GM18520 (cell line): Measurements from ENCODE around the gene LRMDA.

Experiments
- ATAC-seq: cut with Tn5 transposase; IDR thresholded peaks from one replicate; pipeline ENCODE4 v1.9.1; 2021; ENCODE audit not compliant: unreplicated experiment

The LRMDA gene

GRCh38 chr10:76265441-76266113 is 834.2 kb downstream of the LRMDA start:
- ATAC-seq, result no peak

- ATAC-seq, result no peak
Measured at GRCh38 chr10:76268530-76268929, 837.1 kb downstream of the LRMDA start.

- ATAC-seq, result no peak
Measured at GRCh38 chr10:76268954-76269353, 837.5 kb downstream of the LRMDA start.

GRCh38 chr10:76270464-76270863 is 839.0 kb downstream of the LRMDA start:
- no peak for ATAC-seq

GRCh38 chr10:76274933-76275332 is 843.5 kb downstream of the LRMDA start:
- no peak for ATAC-seq

- ATAC-seq, result no peak
Measured at GRCh38 chr10:76278811-76279460, 847.5 kb downstream of the LRMDA start.

GRCh38 chr10:76281659-76282058 is 850.2 kb downstream of the LRMDA start:
- ATAC-seq, result no peak

GRCh38 chr10:76282061-76283025 is 850.9 kb downstream of the LRMDA start:
- no peak for ATAC-seq

GRCh38 chr10:76284351-76284750 is 852.9 kb downstream of the LRMDA start:
- ATAC-seq, result no peak

GRCh38 chr10:76285012-76285411 is 853.6 kb downstream of the LRMDA start:
- ATAC-seq, result no peak

- no peak for ATAC-seq
Measured at GRCh38 chr10:76285515-76285914, 854.1 kb downstream of the LRMDA start.

- no peak for ATAC-seq
Measured at GRCh38 chr10:76286536-76286935, 855.1 kb downstream of the LRMDA start.

GRCh38 chr10:76287856-76288255 is 856.4 kb downstream of the LRMDA start:
- ATAC-seq, result no peak

GRCh38 chr10:76291175-76291574 is 859.8 kb downstream of the LRMDA start:
- no peak for ATAC-seq

GRCh38 chr10:76291885-76292284 is 860.5 kb downstream of the LRMDA start:
- ATAC-seq, result no peak

GRCh38 chr10:76296957-76297356 is 865.5 kb downstream of the LRMDA start:
- ATAC-seq, result no peak

- no peak for ATAC-seq
Measured at GRCh38 chr10:76297358-76297757, 865.9 kb downstream of the LRMDA start.

GRCh38 chr10:76297780-76298281 is 866.4 kb downstream of the LRMDA start:
- no peak for ATAC-seq

GRCh38 chr10:76298329-76298728 is 866.9 kb downstream of the LRMDA start:
- no peak for ATAC-seq

- ATAC-seq, result no peak
Measured at GRCh38 chr10:76299501-76299900, 868.1 kb downstream of the LRMDA start.

GRCh38 chr10:76301211-76301610 is 869.8 kb downstream of the LRMDA start:
- ATAC-seq, result no peak
